MV-4-11 (cell line): ENCODE data around the gene CTSE.
"Not testable (repeated sequence)": the region's sequence is repeated elsewhere in the genome, so short reads cannot be mapped to it uniquely, and the experiment has no call there.

ENCODE experiments used
- DNase-seq: peaks from one replicate; lab custom pipeline; 2025; lab: John Stamatoyannopoulos, UW

The CTSE gene

DNA sequence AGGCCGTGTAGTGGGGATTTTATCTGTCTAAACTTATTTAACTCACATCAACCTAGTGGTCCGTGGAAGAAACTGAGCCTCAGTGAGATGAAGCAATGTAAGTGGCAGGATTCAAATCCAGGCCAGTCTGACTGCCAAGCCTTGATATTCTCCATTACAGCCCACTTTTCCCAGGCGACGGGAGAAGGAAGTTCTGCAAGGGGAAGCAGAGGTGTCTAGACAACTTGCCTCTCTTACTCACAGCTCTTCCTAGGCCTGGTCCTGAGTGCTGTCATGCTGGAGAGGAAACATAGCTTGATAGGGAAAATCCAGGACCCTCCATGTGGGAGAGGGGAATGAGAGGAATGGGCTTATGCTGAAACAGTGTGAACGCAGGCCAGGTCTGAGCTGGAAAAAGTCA is 9.1 kb downstream of the CTSE start:
- DNase-seq, result no peak

DNA sequence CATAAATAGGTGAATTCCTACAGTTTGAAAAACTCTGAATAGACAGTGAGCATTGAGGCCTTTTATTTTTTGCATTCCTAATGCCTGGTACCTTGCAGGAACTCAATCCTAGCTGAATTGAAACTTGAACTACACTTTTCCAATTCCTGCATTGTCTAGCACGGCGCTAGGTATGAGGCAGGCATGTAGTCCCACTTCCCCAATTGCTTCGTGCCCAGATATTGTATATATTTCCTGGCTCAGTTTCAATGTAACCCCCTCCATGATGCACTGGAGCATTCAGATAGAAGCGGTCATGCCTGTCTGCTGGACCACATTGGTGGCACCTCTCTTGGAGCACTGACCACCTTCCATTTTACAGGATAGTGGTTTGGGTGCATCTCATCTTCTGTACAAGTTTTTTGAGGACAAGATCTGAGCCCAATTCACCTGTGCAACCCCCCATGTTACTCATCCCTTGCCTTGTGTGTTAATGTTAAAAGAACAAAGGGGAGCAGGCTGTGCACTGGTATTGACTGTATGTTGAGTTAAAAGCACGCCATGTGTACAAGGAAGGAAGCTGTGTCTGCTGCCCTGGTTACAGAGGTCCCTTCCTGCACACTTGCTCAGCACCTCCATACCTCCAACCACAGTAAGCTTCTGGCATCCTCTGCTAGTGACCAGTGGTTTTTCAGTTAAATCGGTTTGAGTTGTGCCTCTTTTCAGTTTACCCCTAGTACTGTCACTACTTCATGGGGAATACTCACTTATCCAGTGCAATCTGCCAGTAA is 10.5 kb downstream of the CTSE start:
- DNase-seq, result peak; percentile 34

- DNase-seq, result peak; percentile 99
These were observed 11.4 kb downstream of the CTSE start for GRCh38 chr1:206012086-206012859.

DNA sequence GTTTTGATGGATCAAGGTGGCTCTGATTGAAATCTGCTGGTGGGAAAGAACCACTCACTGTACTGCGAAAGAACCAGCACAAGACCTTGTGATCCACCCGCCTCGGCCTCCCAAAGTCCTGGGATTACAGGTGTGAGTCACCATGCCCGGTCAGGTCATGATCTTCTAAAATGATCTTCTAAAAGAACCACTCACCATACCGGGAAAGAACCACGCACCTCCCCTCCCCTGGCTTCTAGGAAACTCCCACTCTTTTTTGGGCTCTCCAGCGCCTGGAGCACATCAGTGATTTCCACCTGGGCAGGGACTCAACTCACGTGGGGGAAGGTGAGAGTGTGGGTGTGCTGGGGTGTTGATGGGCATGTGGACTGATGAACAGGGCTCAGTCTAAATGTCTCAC is 12.6 kb downstream of the CTSE start:
- no peak for DNase-seq

DNA sequence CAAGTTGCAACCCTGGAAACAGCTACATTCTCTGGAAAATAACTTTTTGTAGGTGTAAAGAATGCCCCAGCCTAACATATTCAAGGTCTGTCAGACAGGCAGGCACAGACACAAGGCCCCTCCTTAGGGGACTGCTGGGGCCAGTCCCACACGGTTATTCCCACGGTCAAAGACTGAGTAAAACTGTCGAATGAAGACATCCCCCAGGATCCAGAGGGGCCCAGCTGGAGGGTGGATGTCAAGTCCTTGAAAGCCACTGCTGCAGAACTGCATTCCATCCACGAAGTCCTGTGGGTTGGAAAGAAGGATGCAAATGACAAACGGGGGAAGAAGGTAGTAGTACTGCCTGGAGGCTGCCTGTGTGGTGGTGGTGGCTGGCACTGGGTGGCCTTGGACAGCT is 13.6 kb downstream of the CTSE start:
- DNase-seq, result no peak

GRCh38 chr1:206006946-206007345 is 16.7 kb downstream of the CTSE start:
- DNase-seq, result no peak

DNA sequence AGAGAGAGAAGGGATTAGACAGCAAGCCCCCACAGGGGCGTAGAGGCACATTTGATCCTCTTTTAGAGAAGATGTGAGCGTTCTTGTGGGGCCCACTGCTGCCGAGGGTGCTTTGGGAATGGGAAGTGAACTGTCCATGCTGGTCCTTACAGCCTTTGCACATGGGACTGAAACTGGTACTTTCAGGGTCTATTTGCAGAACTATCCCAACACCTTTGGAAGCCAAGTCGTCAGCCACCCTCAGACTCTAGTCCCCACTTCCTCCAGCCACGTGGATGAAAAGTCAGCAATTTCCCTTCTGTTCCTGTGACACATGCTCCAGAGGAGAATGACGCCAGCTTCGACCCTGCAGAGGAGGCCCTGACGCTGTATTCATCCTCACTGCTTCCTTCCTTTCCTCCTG is 17.9 kb downstream of the CTSE start:
- peak; percentile 63 for DNase-seq

DNA sequence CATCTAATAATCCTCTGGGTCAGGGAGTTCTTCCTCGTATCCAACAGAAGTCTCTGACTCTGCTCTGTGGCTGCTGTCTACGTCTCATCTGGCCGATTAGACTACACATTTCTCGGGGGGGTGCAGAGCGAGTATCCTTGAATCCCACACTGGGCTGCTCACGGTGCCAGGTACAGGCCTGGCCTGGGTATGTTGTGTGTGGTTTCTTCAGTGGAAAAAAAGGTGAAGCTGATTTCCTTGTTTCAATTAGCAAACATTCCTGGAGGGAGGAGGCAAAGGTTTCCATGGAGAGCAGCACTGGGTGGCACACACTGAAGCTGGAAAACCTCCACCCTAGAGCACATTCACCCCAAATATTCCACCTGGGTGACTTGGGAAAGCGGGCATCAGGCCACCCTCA is 18.5 kb downstream of the CTSE start:
- DNase-seq, result no peak

- peak; percentile 7 for DNase-seq
These were observed 18.9 kb downstream of the CTSE start for GRCh38 chr1:206004826-206005225.

GRCh38 chr1:206003854-206004800 is 19.6 kb downstream of the CTSE start:
- DNase-seq, result no peak

- peak; percentile 73 for DNase-seq
These were observed 20.6 kb downstream of the CTSE start, which contains the start of gene RAB7B for GRCh38 chr1:206002871-206003801. RAB7B (minus strand) TSS chr1:206003395; CDS start chr1:205994135, 9,260 bp downstream.

DNA sequence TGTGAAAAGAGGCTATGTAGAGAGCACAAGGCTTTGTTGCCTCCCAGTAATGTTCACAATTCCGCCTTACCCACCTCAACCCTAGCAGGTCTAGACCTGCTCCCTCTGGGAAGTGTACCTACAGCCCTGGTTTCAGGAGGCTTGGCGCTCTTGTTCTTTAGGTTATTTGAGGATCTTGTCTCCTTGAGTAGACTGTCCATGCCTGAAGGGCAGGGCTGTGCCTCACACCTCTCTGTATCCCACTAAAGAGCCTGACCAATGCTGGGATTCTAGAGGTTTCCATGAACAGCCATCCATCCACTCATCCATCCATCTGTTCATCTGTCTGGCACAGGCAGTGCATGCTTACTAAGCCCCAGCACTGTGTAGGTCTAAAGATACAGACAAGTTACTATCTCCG is 21.5 kb downstream of the CTSE start:
- DNase-seq, result no peak

DNA sequence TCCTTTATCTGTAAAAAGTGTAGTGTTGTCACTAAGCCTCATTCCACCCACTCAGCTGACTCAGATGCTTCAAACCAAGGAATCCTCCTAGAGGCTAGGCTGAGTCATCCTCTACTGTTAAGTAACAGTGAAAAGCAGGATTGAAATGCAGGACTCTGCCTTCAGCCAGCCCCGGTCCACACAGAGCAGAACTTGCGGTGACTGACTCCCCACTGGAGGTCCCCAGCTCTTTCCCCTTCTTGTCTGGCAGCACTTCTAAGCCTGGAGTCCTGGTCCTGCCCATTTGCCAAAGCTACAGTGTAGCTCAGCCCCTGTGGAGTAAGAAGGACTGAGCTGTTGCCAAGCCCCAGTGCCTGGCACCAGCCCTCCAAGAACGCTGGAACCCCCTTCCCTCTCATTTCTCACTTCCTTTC is 22.2 kb downstream of the CTSE start:
- peak; percentile 92 for DNase-seq

- no peak for DNase-seq
These were observed 22.9 kb downstream of the CTSE start for GRCh38 chr1:206000641-206001339.

DNA sequence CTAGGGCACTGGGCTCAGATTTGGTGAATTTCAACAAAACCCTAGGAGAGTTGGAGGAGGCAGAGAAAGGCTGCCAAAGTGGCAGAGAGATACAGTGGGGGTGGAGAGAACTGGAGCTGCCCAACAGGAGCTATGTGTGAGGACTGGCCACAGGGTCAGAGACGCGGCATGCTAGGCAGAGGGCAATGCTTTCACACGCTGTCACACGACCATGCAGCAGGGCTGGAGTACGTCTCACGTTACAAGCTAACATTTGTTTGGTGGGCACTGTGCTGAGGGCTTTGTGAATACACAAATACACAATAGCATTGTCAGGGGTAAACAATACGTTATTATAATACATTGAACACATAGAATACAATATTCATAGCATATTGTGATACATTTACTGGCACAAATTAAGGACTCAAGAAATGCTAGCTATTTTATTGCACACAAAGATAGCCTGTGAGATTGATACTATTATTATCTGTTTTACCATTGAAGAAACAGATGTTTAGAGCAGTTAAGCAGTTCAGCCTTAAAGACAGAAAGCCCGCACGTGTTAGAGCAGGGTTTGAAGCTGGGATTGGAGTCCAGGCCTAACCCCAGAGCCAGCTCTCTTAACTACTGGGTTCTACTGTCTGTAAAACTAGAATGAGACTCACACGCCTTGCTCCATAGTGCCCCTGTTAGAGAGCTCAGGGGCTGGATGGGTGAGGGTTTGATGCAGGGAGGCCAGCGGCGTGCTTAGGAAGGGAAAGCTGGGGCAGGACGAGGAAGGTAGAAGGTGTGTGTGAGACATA is 25.0 kb downstream of the CTSE start:
- no peak for DNase-seq

DNA sequence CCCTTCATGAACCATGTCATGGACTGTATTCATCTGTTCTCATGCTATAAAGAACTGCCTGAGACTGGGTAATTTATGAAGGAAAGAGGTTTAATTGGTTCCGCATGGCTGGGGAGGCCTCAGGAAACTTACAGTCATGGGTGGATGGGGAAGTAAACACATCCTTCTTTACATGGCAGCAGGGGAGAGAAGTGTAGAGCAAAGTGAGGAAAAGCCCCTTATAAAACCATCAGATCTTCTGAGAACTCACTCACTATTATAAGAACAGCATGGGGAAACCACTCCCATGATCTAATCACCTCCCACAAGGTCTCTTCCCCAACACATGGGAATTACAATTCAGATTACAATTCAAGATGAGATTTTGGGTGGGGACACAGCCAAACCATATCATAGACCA is 27.1 kb downstream of the CTSE start:
- DNase-seq, result not testable (repeated sequence)

- no peak for DNase-seq
These were observed 29.3 kb downstream of the CTSE start for GRCh38 chr1:205994346-205994745.

GRCh38 chr1:205993068-205993467 is 30.6 kb downstream of the CTSE start:
- no peak for DNase-seq

- DNase-seq, result no peak
These were observed 31.3 kb downstream of the CTSE start for GRCh38 chr1:205992218-205992882.
